ENCODE data around the gene DPPA3.

GRCh38 chr12:7712841-7713442, 1.7 kb downstream of the DPPA3 start:
- TF ChIP-seq CTCF (IDR thresholded peaks at IDR 0.05; ENCODE audit: low read depth, low read length, poor library complexity, severe bottlenecking) (no peak), EZH2phosphoT487 (IDR thresholded peaks at IDR 0.05; ENCODE audit: borderline replicate concordance, low read length) (no peak)
